HG03439 (cell line): ENCODE measurements around the gene PLXNC1.
A peak's percentile ranks its signal among the peaks of the same experiment; 100 is the strongest.

Experiments used
- ATAC-seq: cut with Tn5 transposase; IDR thresholded peaks from one replicate; pipeline ENCODE4 v1.9.1; 2021; ENCODE audit warnings: mild to moderate bottlenecking, moderate library complexity; ENCODE audit not compliant: unreplicated experiment

Gene PLXNC1

DNA sequence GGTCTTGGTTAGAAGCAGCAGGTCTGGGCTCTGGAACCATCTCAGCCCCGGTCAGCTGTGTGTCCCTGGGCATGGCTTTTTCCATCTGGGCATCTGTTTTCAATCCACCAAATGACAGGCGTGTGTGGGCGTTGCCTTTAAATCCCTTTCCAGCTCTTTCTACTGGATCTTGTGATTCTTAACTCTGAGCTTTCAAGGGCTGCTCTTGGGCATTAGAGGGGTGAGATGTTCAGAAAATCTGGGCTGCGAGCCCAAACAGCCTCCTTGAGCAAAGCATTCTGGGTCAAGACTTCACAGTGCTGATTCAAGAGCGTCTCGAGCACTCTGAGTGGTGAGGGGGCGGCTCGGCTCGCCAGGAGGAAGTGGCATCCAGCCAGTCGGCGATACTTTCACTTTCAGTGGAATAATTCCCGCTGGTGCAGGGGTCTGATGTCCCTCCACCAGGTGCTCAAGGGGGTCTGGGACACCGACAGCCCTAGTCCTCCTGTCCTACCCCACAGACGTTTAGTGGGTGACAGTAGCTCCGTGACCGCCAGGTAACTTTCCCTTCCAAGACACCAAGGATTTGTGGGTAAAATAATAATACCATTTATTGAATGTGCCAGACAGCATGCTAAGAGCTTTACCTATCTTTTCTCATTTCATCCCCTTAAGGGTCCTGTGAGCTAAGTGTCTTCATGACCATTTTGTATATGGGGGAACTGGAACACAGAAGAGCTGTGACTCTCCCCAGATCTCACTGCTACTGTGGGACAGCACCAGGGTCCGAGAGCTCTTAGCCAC is 114.0 kb downstream of the PLXNC1 start:
- peak; percentile 49 for ATAC-seq

DNA sequence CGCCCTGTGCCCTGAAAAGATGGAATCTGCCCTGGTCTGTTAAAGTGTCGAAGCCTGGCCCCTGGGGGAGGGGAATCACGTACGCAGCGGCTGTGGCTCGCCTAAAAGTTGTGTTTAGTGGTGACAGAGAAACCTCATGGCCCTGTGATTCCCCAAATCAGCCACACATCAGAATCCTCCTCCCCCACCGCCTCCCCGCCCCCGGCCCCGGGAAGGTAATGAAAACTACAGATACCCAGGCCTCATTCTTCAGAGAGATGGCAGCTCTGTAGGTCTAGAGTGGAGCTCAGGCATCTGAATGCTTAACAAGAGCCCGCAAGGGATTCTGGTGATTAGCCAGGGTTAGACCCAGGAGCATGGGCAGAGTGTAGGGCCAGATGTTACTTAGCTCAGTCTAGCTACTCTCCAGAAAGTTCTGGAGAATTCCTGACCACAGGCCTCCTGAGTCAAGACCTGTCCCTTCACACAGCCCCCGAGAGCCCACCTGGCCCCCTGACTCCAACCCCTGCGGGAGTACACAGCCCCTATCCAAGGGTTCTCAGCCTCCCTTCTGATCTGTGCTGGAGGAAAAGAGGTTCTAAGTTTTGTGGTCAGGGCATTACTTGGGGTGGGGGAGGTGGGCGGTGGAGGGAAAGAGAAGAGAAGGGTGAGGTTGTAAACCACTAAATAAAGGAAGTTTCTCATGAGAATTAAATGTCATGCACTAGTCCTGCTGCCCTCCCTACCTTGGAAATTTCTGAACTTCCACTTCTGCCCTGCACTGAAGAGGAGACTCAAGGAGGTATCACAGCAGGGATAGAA is 114.8 kb downstream of the PLXNC1 start:
- peak; percentile 23 for ATAC-seq

- ATAC-seq = no peak
Observed at GRCh38 chr12:94263905-94264561, 115.7 kb downstream of the PLXNC1 start.

DNA sequence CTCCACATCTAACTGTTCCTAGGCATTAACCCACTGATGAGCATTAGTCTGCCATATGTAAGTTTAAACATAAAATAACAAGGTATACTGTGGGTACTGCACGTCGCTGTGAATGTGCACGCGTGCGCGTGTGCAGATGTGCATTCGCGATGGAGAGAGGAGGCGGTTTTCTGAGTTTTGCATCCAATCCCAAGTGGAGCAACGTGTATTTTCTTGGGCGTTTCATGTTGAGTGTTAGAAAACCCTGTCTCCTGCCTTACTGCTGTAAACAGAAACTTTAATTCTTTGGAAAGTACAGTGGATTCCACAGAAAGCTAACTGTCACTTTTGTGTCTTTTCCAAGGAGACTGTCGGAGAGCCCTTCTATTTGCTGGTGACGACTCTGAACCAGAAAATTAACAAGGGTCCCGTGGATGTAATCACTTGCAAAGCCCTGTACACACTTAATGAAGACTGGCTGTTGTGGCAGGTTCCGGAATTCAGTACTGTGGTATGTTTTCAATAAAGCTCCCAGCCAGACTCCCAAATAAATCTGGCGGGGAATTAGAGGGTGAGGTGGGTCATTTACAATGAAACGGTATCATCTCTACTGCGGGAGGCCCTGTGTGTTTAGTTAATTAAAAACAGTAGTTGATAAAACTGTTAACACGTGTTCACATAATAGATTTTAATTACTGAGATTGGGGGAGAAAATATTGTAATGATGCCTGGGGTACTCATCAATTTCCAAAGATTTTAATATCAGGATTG is 116.5 kb downstream of the PLXNC1 start:
- no peak for ATAC-seq

DNA sequence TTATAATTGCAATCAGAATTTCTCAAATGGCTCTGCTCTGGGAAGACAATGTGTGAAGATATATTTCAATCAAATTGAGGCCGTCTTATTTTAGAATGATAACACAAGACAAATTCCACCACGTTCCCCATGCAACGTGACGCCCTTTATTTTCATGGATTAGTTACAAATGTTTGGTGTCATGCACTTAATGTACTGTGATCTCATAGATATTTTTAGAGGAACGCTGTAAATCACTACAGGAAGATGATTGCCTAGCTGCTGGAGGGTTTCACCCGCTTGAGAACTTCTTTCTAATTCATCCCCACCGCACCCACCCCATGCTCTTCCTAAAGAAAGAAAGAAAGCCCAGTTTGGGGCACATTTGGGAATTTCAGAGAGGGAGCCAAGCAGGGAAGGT is 117.2 kb downstream of the PLXNC1 start:
- ATAC-seq = no peak

DNA sequence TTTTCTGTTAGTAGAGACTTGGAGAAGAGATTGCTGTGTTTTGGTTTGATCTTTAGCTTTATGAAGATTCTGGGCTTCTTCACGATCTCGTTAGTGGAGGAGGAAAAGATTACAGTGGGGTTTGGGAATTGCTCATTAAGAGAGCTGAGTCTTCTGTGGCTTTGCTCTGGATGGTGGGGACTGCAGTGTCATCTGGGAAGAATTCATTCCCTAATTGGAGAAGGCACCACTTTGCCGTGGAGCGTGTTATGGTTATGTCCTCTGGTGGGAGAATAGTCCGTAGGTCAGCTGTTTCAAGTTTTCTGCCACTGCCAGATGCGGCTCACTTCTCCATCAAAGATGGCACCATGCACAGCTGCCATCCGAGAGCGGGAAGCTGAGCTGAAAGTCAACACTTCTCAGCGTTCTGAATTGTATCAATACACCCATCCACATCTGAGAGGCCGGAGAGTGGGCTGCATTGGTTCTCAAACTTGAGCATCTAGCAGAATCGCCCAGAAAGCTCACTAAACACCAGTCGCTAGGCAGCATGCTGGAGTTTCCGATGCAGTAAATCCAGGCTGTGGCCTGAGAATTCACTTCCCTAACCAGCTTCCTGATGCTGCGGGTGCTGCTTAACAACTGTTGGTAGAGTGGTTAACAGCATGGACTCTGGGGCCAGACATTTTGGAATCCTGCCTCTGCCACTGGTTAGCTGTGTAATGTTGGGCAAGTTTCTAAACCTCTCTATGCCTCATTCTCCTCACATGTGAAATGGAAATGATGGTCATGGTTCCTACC is 117.8 kb downstream of the PLXNC1 start:
- no peak for ATAC-seq

DNA sequence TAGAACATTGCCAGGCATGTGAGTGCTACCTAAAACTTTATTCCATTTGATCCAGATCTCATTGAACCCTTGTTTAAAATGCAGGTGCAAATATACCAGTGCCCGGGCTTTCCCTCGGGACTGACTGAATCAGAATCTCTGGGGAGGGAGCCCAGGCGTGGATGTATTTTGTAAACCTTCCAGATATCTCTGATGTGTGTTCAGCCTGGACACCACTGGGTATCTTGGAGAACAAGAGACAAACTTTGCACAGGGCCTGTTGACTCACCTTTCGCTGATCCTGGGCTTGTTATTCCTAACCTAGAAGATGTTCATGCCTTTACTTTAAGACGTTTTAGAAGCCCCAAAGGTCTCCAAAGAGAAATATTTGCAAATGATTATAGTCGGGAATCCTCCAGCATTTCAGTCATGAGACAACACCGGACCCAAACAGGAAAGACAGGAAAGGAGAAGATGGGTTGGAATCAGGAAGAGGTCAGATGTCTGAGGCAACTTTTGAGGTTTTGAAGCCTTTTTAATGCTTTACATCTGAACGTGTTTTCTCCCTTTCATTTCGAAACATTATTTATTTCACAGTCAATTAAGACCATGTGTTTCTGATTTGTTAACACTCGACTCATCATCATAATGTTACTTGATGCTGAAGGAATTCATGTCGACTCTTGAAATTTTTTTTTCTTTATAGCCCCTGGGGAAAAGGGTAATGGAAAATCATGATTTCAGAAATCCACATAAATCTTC is 118.6 kb downstream of the PLXNC1 start:
- no peak for ATAC-seq

DNA sequence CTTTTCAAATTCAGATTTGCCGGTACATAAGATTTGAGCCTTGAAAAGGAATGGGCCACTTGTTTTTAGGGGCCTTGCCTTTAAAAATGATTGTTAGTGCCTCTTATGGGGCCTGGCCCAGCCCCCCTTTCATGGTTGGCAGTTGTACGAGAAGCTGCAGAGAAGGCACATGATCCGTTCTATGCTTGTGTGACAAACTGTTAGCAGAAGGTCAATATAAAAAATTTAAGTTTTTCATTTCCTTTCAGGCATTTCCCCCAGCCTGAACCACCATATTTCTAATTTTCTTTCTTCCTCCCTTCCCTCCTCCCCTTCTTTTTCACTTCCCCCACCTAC is 119.1 kb downstream of the PLXNC1 start:
- ATAC-seq = no peak

DNA sequence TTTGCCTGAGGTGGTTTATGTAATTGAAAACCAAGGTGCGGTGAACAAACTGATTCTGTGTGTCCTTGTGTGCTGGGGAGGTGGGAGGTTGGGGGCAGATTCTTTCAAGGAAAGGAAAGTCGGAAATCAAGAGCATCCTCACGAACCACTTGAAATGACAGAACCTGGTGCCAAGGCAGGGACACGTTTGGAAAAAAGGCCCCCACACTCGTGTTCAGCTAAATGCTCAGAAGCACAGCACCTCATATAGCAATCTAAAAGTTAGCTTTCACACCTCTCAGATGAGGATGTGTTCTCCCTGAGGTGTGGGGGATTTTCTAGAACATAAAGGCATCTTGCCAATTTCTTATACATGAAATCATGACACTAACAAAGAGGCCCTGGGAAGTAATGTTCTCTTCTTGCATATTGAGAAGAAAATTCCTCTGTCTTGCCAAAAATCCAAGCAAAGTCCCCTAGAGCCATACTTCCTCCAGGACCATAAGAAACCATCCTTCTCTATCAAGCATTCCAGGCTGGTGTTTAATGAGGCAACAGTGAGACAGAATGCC is 119.6 kb downstream of the PLXNC1 start:
- ATAC-seq = no peak

DNA sequence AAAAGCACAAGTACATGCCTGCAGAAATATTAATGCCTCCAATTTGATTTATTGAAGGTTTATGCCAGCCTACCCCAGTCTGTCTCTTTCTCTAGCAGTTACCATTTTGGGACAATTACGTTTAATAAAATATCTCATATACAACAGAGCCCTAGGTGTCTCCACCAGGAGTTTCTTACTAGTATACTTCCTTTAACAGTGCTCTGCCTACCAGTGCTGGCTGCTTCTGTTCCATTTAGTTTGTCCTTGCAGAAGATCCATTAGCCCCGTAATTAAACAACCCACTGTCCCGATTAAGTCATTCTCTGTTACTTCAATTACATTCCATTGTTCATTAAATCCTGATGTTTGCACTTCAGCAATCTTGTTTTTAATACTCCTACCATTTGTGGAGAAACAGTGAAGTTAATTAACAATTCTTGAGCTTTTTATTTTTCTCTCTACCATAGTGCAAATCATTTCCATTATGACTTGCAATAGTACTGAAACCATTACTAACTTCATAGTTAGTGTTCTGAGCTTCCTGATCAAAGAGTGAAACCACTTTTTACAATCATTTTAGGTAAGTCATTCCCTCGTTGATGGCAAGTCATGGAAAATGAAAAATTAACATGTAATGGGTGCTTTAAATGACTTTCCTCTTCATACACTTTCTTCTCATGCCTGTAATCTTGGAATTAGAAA is 121.1 kb downstream of the PLXNC1 start:
- peak; percentile 42 for ATAC-seq

- no peak for ATAC-seq
Observed at GRCh38 chr12:94271351-94271750, 123.0 kb downstream of the PLXNC1 start.

- ATAC-seq = no peak
Observed at GRCh38 chr12:94272280-94272679, 123.9 kb downstream of the PLXNC1 start.

GRCh38 chr12:94273272-94273671 is 124.9 kb downstream of the PLXNC1 start:
- ATAC-seq = no peak

GRCh38 chr12:94276725-94277124 is 128.3 kb downstream of the PLXNC1 start:
- no peak for ATAC-seq

DNA sequence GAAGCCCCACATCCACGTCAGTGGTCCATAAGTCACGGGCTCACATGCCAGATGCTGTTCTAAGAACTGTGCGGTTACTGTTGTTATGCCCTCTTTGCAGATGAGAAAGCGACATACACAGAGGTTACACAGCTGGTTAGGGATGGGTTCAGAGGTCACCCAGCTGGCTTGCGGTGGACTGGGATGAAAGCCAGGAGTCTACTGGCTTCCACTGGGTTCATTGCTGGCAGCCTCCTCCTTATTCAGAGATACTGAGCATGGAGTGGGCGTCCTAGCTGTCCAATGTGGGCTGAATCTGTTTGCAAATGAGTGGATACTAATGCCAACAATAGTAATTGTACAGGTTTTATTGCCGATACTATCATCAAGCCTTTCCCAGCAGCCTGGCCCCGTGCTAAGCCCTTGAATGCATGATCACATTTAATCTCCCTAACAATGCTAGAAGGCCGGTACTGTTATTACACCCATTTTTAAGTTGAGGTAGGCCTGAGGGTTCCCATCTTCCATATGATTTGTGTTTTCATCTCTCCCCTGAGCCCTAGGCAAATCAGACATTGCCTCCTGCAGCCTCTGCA is 129.1 kb downstream of the PLXNC1 start:
- ATAC-seq = no peak

DNA sequence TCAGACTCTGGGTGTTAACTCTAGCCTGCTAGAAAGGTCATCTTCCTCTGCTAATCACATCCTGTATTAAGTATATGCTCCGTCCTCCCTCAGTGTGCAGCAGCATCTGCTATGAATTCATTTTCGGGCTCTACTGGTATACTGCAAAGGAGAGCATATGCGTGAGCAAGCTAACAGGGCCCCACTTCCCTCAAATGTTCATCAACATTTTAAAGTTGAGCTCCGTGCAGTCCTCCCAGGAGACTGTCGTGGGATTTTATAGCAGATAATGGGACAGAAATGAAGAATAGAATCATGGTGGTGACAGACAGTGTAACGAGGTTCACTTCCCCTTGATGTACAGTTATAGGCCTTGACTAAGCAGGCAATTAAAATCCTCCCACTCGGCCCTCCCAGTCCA is 131.7 kb downstream of the PLXNC1 start:
- ATAC-seq = no peak

- no peak for ATAC-seq
Observed at GRCh38 chr12:94282675-94283074, 134.3 kb downstream of the PLXNC1 start.

DNA sequence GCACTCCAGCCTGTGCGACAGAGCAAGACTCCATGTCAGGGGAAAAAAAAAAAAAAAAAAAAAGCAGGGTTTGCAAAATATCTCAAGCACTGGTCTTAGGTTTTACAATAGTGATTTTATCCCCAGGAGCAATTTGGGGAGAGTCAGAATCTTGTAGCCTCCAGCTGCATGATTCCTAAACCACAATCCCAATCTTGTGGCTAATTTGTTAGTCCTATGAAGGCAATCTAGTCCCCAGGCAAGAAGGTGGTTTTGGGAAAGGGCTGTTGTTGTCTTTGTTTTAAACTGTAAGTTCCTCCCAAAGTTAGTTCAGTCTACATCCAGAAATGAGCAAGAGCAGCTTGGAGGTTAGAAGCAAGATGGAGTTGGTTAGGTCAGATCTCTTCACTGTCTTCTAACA is 135.7 kb downstream of the PLXNC1 start:
- ATAC-seq = no peak
